NCI-H2227 treated with DMSO at 0.1 percent for 48 hours (cell line): Measurements from ENCODE around the gene MCRIP2.
"Not testable (repeated sequence)": the region's sequence is repeated elsewhere in the genome, so short reads cannot be mapped to it uniquely, and the experiment has no call there.

ENCODE experiments used
- DNase-seq: peaks from one replicate; lab custom pipeline; 2025; lab: John Stamatoyannopoulos, UW

MCRIP2 gene

DNA sequence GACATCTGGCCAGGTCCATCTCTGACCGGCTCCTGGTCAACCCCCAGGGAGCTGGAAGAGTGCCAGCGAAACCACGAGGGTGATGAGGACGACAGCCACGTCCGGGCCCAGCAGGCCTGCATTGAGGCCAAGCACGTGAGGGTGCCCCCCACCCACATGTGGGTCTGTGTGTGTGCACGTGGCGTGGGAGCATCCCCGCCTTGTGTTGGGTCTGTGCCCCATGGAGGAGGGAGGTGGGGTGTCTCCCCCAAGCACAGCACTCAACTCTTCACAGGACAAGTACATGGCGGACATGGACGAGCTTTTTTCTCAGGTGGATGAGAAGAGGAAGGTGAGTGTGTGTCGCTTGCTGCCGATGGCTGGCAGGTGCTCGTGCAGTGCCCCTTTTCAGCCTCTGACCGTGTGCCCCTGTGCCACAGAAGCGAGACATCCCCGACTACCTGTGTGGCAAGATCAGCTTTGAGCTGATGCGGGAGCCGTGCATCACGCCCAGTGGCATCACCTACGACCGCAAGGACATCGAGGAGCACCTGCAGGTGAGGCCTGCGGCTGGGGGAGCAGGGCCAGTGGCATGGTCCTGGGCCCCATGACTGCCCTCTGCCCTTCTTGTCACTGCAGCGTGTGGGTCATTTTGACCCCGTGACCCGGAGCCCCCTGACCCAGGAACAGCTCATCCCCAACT lies 40.3 kb downstream of the MCRIP2 start:
- no peak for DNase-seq

- DNase-seq, result no peak
Measured at GRCh38 chr16:682493-683395, 41.1 kb downstream of the MCRIP2 start.

- no peak for DNase-seq
Measured at GRCh38 chr16:683396-684070, 41.9 kb downstream of the MCRIP2 start.

- peak; percentile 56 for DNase-seq
Measured at GRCh38 chr16:684071-684794, 42.6 kb downstream of the MCRIP2 start, which contains the start of gene JMJD8. JMJD8 (minus strand) TSS chr16:684334; CDS start chr16:684319, 15 bp downstream.

DNA sequence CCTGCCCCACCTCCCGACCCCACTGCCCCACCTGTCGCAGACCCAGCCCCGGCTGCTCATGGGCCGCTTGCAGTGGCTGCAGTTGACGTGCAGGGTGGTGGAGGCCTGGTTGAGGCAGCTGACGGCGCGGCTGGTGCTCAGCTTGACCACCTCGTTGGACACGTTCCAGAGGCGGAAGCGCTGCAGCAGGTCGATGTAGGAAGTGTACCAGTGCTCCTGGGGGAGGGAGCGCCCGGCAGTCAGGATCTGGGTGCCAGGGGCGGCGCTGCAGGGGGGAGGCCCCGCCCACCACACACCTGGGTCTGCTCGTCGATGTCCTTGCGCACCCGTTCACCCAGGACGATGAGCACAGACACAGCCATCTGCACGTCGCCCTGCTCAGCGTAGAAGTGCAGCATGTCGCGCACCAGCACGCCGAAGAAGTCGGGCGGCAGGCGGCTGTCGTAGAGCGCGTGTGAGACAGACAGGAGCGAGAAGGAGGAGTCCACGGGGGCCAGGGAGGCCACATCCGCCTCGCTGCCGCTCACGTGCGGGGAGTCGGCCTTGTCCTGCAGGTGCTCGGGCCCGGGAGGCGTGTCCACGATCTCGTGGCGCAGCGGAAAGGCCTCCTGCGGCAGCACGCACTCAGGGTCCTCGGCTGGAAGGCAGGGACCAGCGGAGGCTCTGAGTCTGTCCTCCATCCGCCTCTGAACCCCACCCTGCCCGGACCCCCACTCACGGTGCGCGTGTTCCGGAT lies 43.5 kb downstream of the MCRIP2 start:
- DNase-seq, result no peak

DNA sequence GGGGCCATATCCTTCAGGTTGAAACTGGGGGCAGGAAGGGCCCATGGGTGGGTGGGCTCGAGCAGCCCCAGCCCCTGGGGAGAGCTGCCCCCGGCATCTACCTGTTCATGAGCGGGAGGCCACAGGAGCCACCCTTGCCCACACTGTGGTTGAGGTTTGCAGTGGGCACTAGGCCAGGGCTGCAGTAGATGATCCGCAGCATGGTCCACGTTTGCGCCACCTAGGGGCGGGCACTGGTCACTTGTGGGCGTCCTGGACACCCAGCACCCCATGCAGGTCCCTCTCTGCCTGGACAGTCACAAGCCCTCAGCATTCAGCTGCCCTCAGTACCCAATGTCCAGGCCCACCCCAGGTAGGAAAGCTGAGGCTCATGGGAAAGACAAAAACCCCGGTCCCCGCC lies 44.3 kb downstream of the MCRIP2 start:
- DNase-seq, result no peak

DNA sequence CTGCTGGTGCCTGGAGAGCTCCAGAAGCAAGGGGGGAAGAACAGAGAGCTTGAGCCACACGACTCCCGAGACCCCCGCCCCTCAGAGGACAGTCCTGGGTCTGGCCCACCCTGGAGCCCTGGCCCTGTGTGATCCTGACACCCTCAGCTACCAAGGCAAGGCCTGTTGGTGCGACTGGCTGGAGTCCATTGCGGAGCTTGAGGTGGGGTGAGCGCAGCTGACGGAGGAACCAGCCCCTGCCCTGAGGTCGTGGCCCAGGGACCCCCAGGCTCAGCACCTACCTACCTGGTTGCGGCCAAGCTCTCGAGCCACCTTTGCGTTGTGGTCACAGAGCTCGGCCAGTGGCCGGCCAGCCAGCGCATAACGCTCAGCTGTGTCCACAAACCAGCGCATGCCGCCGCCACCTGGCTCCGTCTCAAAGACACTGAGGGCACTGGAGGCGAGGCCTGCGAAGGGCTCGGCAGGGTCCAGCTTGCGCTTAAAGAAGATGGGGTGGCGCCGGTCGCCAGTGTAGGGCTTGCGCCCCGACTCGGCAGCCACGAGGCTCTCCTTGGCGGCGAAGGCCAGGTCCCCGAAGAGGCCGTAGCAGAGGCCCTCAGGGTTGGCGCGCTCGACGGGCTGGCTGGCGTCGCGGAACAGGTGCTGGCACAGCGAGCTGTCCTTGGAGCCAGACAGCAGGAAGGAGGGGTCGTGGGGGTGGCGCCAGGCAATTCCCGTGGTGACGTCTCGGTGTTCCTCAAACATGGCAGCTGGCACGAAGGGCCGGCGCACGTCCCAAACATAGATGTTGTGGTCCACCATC lies 45.0 kb downstream of the MCRIP2 start:
- no peak for DNase-seq

- no peak for DNase-seq
Measured at GRCh38 chr16:687499-687898, 45.9 kb downstream of the MCRIP2 start.

DNA sequence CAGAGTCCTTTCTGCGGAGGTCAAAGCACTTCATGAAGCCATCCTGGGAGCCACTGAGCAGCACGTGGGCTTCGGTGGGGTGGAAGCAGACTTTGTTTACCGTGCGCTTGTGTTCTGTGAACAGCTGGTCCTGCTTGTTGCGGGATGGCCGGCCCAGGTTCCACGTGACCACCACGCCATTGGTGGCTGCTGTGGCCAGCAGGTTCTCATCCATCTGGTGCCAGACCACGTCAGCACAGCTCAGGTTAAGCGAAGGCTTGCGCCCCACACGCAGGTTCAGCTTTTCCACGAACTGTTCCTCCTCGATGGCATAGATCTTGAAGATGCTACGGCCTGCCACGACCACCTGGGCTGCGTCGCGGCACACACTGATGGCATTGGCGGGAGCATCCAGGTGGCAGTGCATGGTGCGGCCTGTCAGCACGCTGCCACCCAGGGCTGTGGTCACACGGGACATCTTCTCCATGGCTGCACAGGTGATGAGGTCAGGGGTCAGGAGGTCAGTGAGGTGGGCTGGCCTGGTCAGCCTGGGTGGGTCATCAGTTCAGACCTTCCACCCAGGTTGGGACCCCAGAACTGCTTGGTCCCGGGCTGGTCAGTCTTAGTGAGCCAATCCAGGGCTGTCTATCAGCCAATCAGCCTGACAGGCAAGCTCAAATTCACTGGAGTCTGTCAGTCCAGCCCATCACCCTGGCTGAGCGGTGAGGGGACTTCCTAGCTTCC lies 47.7 kb downstream of the MCRIP2 start:
- no peak for DNase-seq

- not testable (repeated sequence) for DNase-seq
Measured at GRCh38 chr16:691242-691641, 49.6 kb downstream of the MCRIP2 start.

DNA sequence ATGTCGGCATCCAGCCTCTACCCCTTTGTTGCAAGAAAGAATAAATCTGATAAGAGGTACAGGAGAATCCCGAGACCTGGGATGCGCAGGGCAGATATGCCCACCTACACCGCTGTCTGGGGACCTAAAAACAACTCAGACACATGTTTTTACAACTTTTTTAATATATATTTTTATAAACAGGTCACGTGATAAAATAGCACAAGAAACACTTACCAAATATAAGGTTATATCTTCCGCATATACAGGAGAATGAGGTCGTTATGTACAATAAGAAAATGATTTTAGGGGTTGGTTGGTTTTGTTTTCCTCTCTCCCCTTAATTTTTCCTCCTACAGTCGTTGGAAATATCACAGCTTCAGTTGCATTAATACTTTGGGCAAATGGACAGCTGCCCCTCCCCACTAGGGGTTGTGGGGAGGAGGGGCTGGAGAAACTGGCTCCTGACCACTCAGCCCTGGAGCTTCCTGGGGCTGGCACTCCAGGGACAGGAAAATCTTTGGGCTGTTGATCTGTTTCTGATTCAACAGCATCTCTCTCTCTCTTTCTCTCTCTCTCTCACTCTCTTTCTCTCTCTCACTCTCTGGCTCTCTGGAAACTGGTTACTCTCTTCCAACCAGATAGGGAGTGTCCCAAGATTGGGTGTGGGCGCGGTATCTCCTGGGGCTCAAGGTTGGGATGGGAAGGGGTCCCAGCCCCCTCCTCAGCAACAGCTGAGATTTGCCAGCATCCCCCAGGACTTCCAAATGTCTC lies 50.9 kb downstream of the MCRIP2 start:
- DNase-seq, result no peak

GRCh38 chr16:693364-693763 lies 51.7 kb downstream of the MCRIP2 start:
- no peak for DNase-seq

- no peak for DNase-seq
Measured at GRCh38 chr16:693766-694165, 52.1 kb downstream of the MCRIP2 start.

DNA sequence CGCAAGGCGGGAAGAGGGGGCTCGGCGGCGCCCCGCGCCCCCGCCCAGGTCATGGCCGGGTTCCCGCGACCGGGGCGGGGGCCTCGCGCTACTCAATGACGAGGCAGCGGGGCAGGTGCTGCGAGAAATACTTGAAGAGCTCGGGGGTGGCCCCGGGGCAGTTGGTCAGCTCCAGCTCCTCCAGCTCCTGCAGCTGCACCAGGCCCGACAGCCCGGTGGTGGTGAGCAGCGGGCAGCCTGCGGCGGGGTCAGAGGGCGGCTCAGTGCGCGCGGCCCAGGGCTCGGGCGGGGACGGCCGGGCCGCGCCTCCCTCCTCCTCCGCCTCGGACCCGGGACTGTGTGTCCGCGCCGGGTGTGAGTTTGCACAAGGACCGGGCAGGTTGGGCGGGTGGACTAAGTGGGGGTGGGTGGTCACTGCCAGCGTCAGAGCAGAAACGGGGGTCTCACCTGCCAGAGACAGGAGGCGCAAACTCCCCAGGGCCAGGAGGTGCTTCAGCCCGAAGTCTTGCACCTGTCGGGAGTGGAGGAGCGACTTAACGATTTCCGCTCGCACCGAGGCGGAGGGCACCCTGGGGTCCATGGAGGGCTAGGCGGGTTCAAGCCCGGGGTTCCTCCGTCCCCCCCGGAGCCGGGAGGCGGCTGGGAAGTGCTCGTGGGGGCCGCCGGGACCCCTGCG lies 52.7 kb downstream of the MCRIP2 start:
- no peak for DNase-seq

DNA sequence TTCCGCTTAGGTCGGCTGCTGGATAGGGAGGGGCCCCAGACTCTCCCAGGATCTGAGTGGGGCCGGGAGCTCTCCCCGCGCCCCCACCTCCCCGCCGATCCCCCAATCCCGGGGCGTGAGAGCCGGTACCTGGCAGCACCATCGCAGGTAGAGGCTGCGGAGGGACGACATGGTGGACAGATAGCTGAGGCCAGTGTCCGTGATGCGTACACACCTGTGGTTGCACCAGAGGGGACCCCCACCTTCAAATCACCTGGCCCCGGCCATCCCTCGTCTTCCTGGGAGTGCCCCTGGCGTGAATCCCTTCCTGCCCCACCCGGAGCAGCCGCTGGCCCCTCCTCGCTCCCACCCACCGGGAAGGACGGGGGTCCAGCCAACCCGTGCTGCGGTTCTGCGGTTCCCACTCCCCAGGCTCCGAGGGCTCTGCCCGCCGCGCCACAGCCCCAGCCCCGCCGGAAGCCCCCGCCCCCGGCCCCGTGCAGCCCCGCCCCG lies 53.3 kb downstream of the MCRIP2 start:
- DNase-seq, result no peak

DNA sequence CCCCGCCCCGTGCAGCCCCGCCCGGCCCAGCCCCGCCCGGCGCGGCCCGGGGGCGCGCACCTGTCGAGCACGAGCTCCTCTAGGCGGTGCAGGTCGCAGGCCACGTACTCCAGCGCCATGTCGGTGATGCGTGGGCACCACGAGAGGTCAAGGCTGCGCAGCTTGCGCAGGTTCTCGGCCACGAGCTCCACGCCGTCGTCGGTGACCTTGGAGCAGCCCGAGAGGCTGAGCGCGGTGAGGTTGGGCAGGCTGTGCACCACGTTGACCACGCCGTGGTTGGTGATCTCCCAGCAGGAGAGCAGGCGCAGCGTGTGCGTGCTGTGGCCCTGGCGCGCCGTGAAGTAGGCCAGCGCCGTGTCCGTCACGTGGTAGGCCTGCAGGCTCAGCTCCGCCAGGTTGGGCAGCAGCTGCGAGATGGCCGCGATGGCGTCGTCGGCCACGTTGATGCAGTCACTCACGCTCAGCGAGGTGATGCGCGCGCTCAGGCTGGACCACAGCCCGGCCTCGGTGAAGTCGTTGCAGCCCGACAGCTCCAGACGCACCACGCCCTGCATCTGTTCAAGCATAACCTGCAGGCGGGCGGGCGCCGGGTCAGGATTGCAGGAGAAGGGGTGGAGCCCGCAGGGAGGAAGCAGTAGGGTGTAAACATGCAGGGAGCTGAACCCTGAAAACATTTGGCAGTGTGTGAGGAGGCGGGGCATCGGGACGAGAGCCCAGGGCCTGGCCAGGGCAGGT lies 53.9 kb downstream of the MCRIP2 start:
- DNase-seq, result no peak
